ENCODE measurements around the gene XXYLT1.
"Not testable (repeated sequence)": the region's sequence is repeated elsewhere in the genome, so short reads cannot be mapped to it uniquely, and the experiment has no call there.

DNA sequence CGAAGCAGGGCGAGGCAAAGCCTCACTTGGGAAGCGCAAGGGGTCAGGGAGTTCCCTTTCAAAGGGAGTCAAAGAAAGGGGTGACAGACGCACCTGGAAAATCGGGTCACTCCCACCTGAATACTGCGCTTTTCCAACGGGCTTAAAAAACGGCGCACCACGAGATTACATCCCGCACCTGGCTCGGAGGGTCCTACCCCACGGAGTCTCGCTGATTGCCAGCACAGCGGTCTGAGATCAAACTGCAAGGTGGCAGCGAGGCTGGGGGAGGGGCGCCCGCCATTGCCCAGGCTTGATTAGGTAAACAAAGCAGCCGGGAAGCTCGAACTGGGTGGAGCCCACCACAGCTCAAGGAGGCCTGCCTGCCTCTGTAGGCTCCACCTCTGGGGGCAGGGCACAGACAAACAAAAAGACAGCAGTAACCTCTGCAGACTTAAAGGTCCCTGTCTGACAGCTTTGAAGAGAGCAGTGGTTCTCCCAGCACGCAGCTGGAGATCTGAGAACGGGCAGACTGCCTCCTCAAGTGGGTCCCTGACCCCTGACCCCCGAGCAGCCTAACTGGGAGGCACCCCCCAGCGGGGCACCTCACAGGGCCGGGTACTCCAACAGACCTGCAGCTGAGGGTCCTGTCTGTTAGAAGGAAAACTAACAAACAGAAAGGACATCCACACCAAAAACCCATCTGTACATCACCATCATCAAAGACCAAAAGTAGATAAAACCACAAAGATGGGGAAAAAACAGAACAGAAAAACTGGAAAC, 182.9 kb downstream of the XXYLT1 start:
- TF ChIP-seq, protein P1, sequence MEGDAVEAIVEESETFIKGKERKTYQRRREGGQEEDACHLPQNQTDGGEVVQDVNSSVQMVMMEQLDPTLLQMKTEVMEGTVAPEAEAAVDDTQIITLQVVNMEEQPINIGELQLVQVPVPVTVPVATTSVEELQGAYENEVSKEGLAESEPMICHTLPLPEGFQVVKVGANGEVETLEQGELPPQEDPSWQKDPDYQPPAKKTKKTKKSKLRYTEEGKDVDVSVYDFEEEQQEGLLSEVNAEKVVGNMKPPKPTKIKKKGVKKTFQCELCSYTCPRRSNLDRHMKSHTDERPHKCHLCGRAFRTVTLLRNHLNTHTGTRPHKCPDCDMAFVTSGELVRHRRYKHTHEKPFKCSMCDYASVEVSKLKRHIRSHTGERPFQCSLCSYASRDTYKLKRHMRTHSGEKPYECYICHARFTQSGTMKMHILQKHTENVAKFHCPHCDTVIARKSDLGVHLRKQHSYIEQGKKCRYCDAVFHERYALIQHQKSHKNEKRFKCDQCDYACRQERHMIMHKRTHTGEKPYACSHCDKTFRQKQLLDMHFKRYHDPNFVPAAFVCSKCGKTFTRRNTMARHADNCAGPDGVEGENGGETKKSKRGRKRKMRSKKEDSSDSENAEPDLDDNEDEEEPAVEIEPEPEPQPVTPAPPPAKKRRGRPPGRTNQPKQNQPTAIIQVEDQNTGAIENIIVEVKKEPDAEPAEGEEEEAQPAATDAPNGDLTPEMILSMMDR (IDR thresholded peaks at IDR 0.05): not testable (repeated sequence)
- not testable (repeated sequence) for TF ChIP-seq POLR2A (IDR thresholded peaks at IDR 0.05)
